HepG2 (cell line): Measurements from ENCODE around the gene KIF22. TPM values are rescaled to one million over a fixed set of nuclear protein-coding genes. Genes with fewer than 3 reads are reported as not detected.
A peak's percentile ranks its signal among the peaks of the same experiment; 100 is the strongest.

Experiments used
- FLYWCH1 ChIP-seq: sonication (generic); formaldehyde crosslinking; IDR thresholded peaks from 2 replicates; pipeline ENCODE4 v1.8.1; 2023; ENCODE audit warnings: mild to moderate bottlenecking, missing genetic modification reagents
- FOXP1 ChIP-seq, 2 experiments: fragments of 450-650 bp in 1 of 2; IDR thresholded peaks; 2 replicates each; pipeline ENCODE4 v1.6.1; 2017 to 2018; ENCODE audit warnings: antibody characterized with exemption in 1 of 2
- GATAD2A ChIP-seq: IDR thresholded peaks from 2 replicates; pipeline ENCODE4 v1.6.1; 2016
- HOXD1 ChIP-seq: sonication (generic); formaldehyde crosslinking; IDR thresholded peaks from 2 replicates; pipeline ENCODE4 v1.5.0; 2020; ENCODE audit warnings: missing genetic modification reagents
- MED8 ChIP-seq: sonication (generic); formaldehyde crosslinking; IDR thresholded peaks from 2 replicates; pipeline ENCODE4 v1.8.1; 2023; ENCODE audit warnings: mild to moderate bottlenecking, missing genetic modification reagents; ENCODE audit not compliant: insufficient replicate concordance
- MIER2 ChIP-seq: IDR thresholded peaks from 2 replicates; pipeline ENCODE4 v1.6.1; 2016; ENCODE audit warnings: missing biosample characterization, missing genetic modification reagents
- MZF1 ChIP-seq: sonication (generic); formaldehyde crosslinking; IDR thresholded peaks from 2 replicates; pipeline ENCODE4 v1.8.1; 2023; ENCODE audit warnings: mild to moderate bottlenecking, missing genetic modification reagents, borderline replicate concordance
- NCOA1 ChIP-seq: sonication (generic); formaldehyde crosslinking; IDR thresholded peaks from 2 replicates; pipeline ENCODE4 v1.9.0; 2021; ENCODE audit warnings: missing genetic modification reagents
- NCOR1 ChIP-seq: fragments of 200-600 bp; sonication (generic); IDR thresholded peaks from 2 replicates; pipeline ENCODE4 v1.7.0; 2017; ENCODE audit warnings: antibody characterized with exemption, low read length, borderline replicate concordance
- PRDM10 ChIP-seq: sonication (generic); formaldehyde crosslinking; IDR thresholded peaks from 2 replicates; pipeline ENCODE4 v1.4.0; 2020; ENCODE audit warnings: low read depth, missing genetic modification reagents
- RAD51 ChIP-seq: fragments of 450-650 bp; IDR thresholded peaks from 2 replicates; pipeline ENCODE4 v1.6.1; 2016; ENCODE audit warnings: borderline replicate concordance
- RBM39 ChIP-seq: fragments of 200-400 bp; formaldehyde crosslinking; IDR thresholded peaks from one replicate; pipeline ENCODE4 v1.6.1; 2018; ENCODE audit warnings: antibody characterized with exemption, mild to moderate bottlenecking, low read depth, low read length; ENCODE audit not compliant: poor library complexity, severe bottlenecking
- ZNF274 ChIP-seq: sonication (generic); formaldehyde crosslinking; IDR thresholded peaks from 2 replicates; pipeline ENCODE4 v1.5.1; 2020; ENCODE audit warnings: mild to moderate bottlenecking, missing genetic modification reagents
- ZNF367 ChIP-seq: sonication (generic); formaldehyde crosslinking; IDR thresholded peaks from 2 replicates; pipeline ENCODE4 v1.4.0; 2020; ENCODE audit warnings: missing genetic modification reagents, borderline replicate concordance
- ZNF414 ChIP-seq: sonication (generic); formaldehyde crosslinking; IDR thresholded peaks from 2 replicates; pipeline ENCODE4 v1.5.0; 2020; ENCODE audit warnings: missing genetic modification reagents
- ZNF607 ChIP-seq: sonication (generic); formaldehyde crosslinking; IDR thresholded peaks from 2 replicates; pipeline ENCODE4 v1.5.1; 2020; ENCODE audit warnings: missing genetic modification reagents, mild to moderate bottlenecking, borderline replicate concordance
- polyA plus RNA-seq, 8 experiments: library from polyadenylated mRNA; depleted of rRNA in 3 of 8; stranded (reverse) in 7 of 8; unstranded in 1 of 8; fragments of >200 nt; fragmentation: Illumina TruSeq in 4 of 8; extraction: Trizol in 4 of 8; gene quantifications; 2 replicates each; pipeline versions ENCODE4 v1.2.1 to v1.2.3, GENCODE V29; 2011 to 2016; ENCODE audit warnings: low read depth in 4 of 8, missing spikeins in 1 of 8, mixed read lengths in 1 of 8; ENCODE audit not compliant: insufficient read depth in 1 of 8
- total RNA-seq, 5 experiments: library from RNA; depleted of rRNA; stranded (reverse); fragments of >200 nt; fragmentation: Illumina TruSeq; extraction: Trizol; gene quantifications; 2 replicates each; pipeline ENCODE4 v1.2.3, GENCODE V29; 2016; ENCODE audit warnings: low read depth in 1 of 5
- TF ChIP-seq, protein P1 (sequence below): sonication (generic); formaldehyde crosslinking; IDR thresholded peaks from 2 replicates; pipeline ENCODE4 v1.8.0; 2022; ENCODE audit warnings: mild to moderate bottlenecking, missing genetic modification reagents; ENCODE audit not compliant: insufficient replicate concordance
- TF ChIP-seq, protein P2 (sequence below): sonication (generic); formaldehyde crosslinking; IDR thresholded peaks from 2 replicates; pipeline ENCODE4 v1.5.1; 2020; ENCODE audit warnings: missing genetic modification reagents, mild to moderate bottlenecking, borderline replicate concordance
- TF ChIP-seq, protein P3 (sequence below): fragments of 450-650 bp; IDR thresholded peaks from 2 replicates; pipeline ENCODE4 v1.6.1; 2016

KIF22 gene
- total and polyA plus RNA-seq, 2 of the 13 experiments (the other 11 are each of a cell fraction or from before 2014, with no cell fraction given) = 95.8 to 118 TPM

DNA sequence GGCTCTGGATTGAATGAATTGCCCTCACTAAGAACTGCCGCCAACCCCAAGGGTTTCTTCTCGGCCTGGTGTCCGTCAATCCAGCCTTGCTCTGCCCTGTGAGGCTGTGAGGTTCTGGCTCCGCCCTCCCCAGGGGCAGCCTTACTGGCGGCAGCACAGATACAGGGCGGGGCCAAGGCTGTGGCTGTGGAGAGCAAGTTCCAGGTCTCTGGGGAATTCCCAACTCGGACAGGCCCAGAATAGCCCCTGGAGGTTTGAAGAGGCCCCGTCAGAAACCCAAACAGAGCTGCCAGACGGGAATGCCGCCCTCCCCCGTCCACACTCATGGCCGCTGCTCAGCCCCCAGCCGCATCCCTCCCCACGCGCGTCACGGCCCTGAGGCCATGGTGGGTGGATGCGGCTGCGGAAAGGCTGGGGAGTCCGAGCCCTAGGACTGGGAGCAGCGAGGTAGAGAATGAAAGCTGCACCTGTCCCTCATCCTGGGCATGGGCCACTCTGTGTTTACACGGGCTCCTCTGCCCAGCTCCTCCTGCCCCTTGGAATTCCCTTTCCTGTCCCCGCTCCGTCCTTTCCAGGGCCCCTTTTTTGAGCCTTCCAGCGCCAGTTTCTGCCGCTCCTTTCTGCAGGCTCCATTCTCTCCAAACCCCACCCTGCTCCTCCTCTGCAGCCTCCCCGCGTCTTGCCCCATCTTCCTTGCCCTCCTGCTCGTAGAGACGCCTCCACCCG, 20.8 kb downstream of the KIF22 start (continued):
- TF ChIP-seq FLYWCH1 (CRISPR knock-in tag) (no peak), RBM39 (peak; percentile 65), GATAD2A (CRISPR knock-in tag) (peak; percentile 41; the same call in 1 of the 2 replicates), RAD51 (no peak), NCOR1 (no peak), FOXP1 (IDR thresholded peaks at IDR 0.05) (no peak), FOXP1 (CRISPR knock-in tag; IDR thresholded peaks at IDR 0.05) (0 out of 2 replicates have a peak, but pooled peaks have one; percentile 6), ZNF414 (CRISPR knock-in tag) (no peak), MED8 (CRISPR knock-in tag) (no peak), ZNF607 (CRISPR knock-in tag) (peak; percentile 74), ZNF274 (CRISPR knock-in tag) (peak; percentile 89), ZNF367 (CRISPR knock-in tag) (peak; percentile 55; the same call in 1 of the 2 replicates), HOXD1 (CRISPR knock-in tag) (no peak), MIER2 (CRISPR knock-in tag) (0 out of 2 replicates have a peak, but pooled peaks have one; percentile 45), PRDM10 (CRISPR knock-in tag) (no peak), NCOA1 (CRISPR knock-in tag) (no peak), MZF1 (CRISPR knock-in tag) (0 out of 2 replicates have a peak, but pooled peaks have one; percentile 77)
- TF ChIP-seq, protein P1, sequence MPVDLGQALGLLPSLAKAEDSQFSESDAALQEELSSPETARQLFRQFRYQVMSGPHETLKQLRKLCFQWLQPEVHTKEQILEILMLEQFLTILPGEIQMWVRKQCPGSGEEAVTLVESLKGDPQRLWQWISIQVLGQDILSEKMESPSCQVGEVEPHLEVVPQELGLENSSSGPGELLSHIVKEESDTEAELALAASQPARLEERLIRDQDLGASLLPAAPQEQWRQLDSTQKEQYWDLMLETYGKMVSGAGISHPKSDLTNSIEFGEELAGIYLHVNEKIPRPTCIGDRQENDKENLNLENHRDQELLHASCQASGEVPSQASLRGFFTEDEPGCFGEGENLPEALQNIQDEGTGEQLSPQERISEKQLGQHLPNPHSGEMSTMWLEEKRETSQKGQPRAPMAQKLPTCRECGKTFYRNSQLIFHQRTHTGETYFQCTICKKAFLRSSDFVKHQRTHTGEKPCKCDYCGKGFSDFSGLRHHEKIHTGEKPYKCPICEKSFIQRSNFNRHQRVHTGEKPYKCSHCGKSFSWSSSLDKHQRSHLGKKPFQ (CRISPR knock-in tag) = peak; percentile 21
- TF ChIP-seq, protein P2, sequence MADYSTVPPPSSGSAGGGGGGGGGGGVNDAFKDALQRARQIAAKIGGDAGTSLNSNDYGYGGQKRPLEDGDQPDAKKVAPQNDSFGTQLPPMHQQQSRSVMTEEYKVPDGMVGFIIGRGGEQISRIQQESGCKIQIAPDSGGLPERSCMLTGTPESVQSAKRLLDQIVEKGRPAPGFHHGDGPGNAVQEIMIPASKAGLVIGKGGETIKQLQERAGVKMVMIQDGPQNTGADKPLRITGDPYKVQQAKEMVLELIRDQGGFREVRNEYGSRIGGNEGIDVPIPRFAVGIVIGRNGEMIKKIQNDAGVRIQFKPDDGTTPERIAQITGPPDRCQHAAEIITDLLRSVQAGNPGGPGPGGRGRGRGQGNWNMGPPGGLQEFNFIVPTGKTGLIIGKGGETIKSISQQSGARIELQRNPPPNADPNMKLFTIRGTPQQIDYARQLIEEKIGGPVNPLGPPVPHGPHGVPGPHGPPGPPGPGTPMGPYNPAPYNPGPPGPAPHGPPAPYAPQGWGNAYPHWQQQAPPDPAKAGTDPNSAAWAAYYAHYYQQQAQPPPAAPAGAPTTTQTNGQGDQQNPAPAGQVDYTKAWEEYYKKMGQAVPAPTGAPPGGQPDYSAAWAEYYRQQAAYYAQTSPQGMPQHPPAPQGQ (CRISPR knock-in tag) = peak; percentile 35; the same call in 1 of the 2 replicates
- TF ChIP-seq, protein P3, sequence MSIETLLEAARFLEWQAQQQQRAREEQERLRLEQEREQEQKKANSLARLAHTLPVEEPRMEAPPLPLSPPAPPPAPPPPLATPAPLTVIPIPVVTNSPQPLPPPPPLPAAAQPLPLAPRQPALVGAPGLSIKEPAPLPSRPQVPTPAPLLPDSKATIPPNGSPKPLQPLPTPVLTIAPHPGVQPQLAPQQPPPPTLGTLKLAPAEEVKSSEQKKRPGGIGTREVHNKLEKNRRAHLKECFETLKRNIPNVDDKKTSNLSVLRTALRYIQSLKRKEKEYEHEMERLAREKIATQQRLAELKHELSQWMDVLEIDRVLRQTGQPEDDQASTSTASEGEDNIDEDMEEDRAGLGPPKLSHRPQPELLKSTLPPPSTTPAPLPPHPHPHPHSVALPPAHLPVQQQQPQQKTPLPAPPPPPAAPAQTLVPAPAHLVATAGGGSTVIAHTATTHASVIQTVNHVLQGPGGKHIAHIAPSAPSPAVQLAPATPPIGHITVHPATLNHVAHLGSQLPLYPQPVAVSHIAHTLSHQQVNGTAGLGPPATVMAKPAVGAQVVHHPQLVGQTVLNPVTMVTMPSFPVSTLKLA = no peak
